Neural progenitor cell (in vitro differentiated cells): ENCODE measurements around the gene IPO7.

ENCODE experiments used
- CTCF ChIP-seq: fragments of 200-600 bp; sonication (generic); IDR thresholded peaks from 2 replicates; pipeline ENCODE4 v1.5.1; 2017; ENCODE audit warnings: antibody characterized with exemption, mild to moderate bottlenecking
- EZH2 ChIP-seq: fragments of 200-600 bp; sonication (generic); IDR thresholded peaks from 2 replicates; pipeline ENCODE4 v1.6.1; 2017; ENCODE audit warnings: antibody characterized with exemption, mild to moderate bottlenecking, moderate library complexity

DNA sequence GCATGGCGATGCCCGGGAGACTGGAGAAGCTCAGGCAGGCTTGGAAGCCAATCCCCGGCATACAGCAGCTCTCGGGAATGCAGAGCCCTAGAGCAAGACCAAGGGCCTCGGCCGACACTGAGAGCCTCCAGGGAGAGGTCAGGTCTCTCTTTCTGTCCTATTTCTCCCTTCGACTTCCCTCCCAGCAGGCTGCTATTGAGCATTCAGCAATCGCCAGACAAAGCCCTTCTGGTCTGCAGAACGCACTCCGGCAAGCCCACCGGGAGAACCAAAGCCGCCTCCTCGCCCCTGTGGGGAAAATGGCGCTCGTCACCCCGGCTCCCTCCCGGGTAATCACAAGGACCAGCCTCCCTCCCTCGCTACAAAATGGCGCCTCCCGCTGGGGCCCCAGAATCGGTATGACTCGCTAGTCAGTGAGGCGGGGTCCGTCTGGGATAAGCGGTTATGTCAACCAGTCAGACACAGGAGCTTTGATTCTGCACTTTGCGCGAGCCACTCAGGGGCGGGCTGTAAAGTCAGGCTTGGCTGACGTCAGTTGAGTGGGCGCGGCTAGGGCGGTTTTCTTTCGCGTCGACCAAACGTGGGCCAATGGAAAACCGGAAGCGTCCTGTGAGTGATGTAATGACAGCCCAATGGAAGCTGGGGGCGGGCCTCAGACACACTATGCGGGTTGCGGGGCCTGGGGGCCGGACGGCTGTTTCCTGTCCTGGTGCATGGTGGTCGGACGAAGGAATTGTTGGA, 76.0 kb downstream of the IPO7 start, which contains the start of gene ZNF143:
- TF ChIP-seq CTCF = no peak
- no peak for TF ChIP-seq EZH2
